Left ventricle myocardium inferior (tissue), 1 donor: ENCODE measurements around the gene JARID2. TPM values are rescaled to one million over a fixed set of nuclear protein-coding genes. Genes with fewer than 3 reads are reported as not detected.

Source experiments
- DNase-seq: peaks from one replicate; pipeline ENCODE4 v3.0.0-alpha.2; 2020
- H3K27ac ChIP-seq: fragments of 200-600 bp; replicated peaks from 2 replicates; pipeline ENCODE4 v1.8.0; 2021
- H3K27me3 ChIP-seq: fragments of 200-600 bp; 2 replicates; pipeline ENCODE4 v1.8.0; 2021; ENCODE audit warnings: low read depth
- H3K36me3 ChIP-seq: fragments of 200-600 bp; 2 replicates; pipeline ENCODE4 v1.8.0; 2021
- H3K4me1 ChIP-seq: fragments of 200-600 bp; 2 replicates; pipeline ENCODE4 v1.8.0; 2021
- H3K4me3 ChIP-seq: fragments of 200-600 bp; 2 replicates; pipeline ENCODE4 v1.8.0; 2021; ENCODE audit warnings: mild to moderate bottlenecking, moderate library complexity
- H3K9me3 ChIP-seq: fragments of 200-600 bp; replicated peaks from 2 replicates; pipeline ENCODE4 v1.8.0; 2021
- intact Hi-C: fragments of 100-400 bp; cut with micrococcal nuclease; formaldehyde crosslinking; loops from one replicate; pipeline ENCODE4 v1.11.0; 2022
- total RNA-seq: library from RNA; stranded (reverse); fragmentation: NEBNext Ultra II Directional; extraction: Animal tissue kit (Norgen Biotek cat#: 25700); gene quantifications from one replicate; pipeline ENCODE4 v1.2.1, GENCODE V29; 2021
- TF ChIP-seq, protein P1 (sequence below): fragments of 200-600 bp; IDR thresholded peaks from 2 replicates; pipeline ENCODE4 v1.8.0; 2021; ENCODE audit warnings: antibody characterized with exemption, mild to moderate bottlenecking, borderline replicate concordance
- donor health status: DM: no; HTN: yes; CAD: no; lungs with severe emphysema.

JARID2 gene
- total RNA-seq, 1 donor from 2014 or later: 6.5 TPM

DNA sequence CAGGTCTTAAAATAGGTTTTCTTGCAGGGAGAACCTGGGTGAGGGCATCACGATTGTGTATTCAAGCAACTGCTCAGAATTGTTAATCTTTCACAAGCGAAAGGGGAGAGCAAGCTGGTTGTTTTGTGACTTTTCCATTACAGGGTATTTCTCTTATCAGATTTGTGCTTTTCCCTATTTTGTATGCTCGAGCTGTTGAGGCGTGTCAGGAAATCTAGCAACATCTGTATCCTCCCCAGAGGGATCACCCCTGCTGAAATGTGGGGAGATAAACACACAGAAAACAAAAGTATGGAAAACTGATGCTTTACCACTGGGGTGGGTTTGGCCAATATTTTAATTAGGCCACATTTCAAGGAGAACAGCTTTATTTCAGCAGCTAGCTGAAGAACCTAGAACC lies 230.0 kb downstream of the JARID2 start:
- Histone ChIP-seq H3K4me1 (peaks cover 81% of the 10 kb centered on the region), H3K9me3 (no peaks in the 10 kb centered on the region), H3K36me3 (no peaks in the 10 kb centered on the region), H3K4me3 (no peak overlapping the region), H3K27ac (peak overlapping the region; percentile 80), H3K27me3 (no peaks in the 10 kb centered on the region)
- intact Hi-C loops: no loop called here
- DNase-seq: no peak
- TF ChIP-seq, protein P1, sequence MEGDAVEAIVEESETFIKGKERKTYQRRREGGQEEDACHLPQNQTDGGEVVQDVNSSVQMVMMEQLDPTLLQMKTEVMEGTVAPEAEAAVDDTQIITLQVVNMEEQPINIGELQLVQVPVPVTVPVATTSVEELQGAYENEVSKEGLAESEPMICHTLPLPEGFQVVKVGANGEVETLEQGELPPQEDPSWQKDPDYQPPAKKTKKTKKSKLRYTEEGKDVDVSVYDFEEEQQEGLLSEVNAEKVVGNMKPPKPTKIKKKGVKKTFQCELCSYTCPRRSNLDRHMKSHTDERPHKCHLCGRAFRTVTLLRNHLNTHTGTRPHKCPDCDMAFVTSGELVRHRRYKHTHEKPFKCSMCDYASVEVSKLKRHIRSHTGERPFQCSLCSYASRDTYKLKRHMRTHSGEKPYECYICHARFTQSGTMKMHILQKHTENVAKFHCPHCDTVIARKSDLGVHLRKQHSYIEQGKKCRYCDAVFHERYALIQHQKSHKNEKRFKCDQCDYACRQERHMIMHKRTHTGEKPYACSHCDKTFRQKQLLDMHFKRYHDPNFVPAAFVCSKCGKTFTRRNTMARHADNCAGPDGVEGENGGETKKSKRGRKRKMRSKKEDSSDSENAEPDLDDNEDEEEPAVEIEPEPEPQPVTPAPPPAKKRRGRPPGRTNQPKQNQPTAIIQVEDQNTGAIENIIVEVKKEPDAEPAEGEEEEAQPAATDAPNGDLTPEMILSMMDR: no peak

DNA sequence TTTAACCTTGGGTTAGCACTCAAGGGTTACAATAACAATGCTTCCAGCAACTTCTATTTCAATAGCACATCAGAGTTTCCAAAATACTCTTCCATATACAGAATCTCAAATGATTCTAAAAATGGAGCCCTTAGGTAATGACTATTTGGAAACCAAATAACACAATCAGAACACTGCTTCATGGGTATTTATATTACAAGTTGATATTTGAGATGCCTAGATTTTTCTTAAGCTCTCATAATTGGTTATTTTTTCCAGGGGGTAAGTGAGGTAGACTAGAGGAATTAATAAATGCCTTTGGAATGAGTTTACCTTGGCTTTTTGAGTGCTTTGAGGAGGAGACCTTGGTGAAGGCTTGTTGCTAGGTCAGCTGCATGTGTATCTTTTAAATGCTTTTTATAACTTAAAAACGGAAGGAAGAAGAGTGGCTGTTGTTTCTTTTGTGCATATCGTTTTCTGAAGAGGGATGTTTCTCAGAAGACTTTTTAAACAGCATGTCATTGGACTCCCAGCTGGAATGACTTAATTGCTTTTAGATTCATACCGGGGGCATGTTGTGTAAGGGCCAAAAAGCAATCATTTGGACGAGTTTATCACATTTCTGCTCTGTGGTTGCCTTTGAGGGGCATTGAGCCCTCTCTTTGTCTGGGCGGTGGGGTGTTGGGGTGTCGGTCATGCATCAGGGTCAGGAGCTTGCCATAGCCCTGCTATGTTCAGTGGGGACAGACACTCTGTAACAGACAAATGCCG lies 230.9 kb downstream of the JARID2 start:
- Histone ChIP-seq H3K27ac (peak overlapping the region; percentile 80), H3K4me3 (no peak overlapping the region), H3K36me3 (no peaks in the 10 kb centered on the region), H3K4me1 (peaks cover 88% of the 10 kb centered on the region), H3K9me3 (no peaks in the 10 kb centered on the region), H3K27me3 (no peaks in the 10 kb centered on the region)
- intact Hi-C loops: no loop called here
- no peak for DNase-seq
- TF ChIP-seq, protein P1: no peak

DNA sequence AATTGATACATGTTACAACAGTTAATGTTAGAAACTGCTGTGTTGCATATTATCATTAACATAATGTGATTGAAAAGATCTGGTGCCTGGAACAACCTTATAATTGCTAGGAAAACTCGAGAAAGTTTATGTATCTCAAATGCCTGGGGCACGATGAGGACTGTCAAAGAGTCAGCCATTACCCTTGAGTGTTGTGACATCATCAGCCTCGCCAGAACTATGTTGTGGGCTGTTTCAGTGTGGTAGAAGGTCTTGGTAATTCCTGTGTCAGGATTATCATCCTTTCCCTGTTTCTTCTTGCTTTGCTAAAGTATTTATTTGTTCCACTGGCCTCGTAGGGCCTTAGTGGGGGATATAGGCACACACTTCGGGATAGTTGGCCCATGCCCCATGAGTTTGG lies 231.9 kb downstream of the JARID2 start:
- TF ChIP-seq, protein P1: no peak
- Histone ChIP-seq H3K4me3 (no peak overlapping the region), H3K9me3 (no peaks in the 10 kb centered on the region), H3K27ac (peak overlapping the region; percentile 80), H3K4me1 (peaks cover 84% of the 10 kb centered on the region), H3K36me3 (no peaks in the 10 kb centered on the region), H3K27me3 (no peaks in the 10 kb centered on the region)
- intact Hi-C loops: no loop called here
- DNase-seq: no peak

DNA sequence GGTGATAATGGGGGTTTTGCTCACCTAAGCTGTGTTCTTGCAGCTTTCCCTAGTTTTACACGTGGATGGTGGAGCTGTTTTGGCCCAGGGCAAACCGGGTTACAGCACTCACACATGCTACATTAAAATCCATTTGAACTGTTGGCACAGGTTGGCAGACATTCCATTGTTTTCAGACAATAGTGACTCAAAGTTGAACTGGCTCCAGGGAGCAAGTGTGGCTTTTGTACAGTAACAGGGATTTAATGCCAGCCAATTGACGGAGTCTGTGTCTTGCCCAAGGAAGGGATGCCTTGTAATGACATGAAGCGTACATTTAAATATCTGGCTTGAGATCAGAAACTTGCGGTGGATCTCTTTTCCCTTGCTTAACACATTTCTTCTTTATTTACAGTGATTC lies 233.9 kb downstream of the JARID2 start:
- Histone ChIP-seq H3K4me1 (peaks cover 80% of the 10 kb centered on the region), H3K36me3 (no peaks in the 10 kb centered on the region), H3K9me3 (no peaks in the 10 kb centered on the region), H3K27me3 (no peaks in the 10 kb centered on the region), H3K27ac (peak overlapping the region; percentile 11), H3K4me3 (no peak overlapping the region)
- TF ChIP-seq, protein P1: no peak
- intact Hi-C loops: loop anchor here (10.0 kb wide), 1 partner anchor 245 kb away; no protein-coding TSS in a partner anchor
- DNase-seq: no peak

DNA sequence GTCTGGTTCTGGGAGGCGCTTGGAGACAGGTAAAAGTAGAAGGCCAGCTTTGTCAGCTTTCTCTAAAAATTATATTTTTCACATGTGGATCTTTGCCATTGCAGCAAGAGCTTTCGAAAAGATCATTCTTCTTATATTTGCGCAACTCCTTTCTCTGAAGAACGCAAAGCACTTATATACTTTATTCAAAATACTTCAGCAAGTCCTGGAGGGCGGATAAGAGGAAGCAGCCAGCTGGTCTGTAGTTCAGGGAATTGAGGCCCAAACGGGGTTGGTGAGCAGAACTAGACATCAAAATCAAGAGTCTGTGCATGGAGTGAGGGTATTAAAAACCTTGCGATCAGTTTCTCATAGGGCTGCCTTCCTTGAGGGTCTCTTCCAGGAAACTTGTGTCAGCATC lies 234.7 kb downstream of the JARID2 start:
- H3K9me3 ChIP-seq: no peaks in the 10 kb centered on the region
- H3K27ac ChIP-seq: no peak overlapping the region
- H3K36me3 ChIP-seq: no peaks in the 10 kb centered on the region
- intact Hi-C loops: loop anchor here (10.0 kb wide), 1 partner anchor 246 kb away; no protein-coding TSS in a partner anchor
- TF ChIP-seq, protein P1: no peak
- H3K27me3 ChIP-seq: no peaks in the 10 kb centered on the region
- H3K4me3 ChIP-seq: no peak overlapping the region
- DNase-seq: no peak
- H3K4me1 ChIP-seq: peaks cover 74% of the 10 kb centered on the region
